ENCODE results near the gene CDC14A. TPM values are rescaled to one million over a fixed set of nuclear protein-coding genes. Genes with fewer than 3 reads are reported as not detected.

Gene CDC14A
- total RNA-seq, 4 donors from 2014 or later, result 12.1 to 20.6 (median 16.8) TPM

DNA sequence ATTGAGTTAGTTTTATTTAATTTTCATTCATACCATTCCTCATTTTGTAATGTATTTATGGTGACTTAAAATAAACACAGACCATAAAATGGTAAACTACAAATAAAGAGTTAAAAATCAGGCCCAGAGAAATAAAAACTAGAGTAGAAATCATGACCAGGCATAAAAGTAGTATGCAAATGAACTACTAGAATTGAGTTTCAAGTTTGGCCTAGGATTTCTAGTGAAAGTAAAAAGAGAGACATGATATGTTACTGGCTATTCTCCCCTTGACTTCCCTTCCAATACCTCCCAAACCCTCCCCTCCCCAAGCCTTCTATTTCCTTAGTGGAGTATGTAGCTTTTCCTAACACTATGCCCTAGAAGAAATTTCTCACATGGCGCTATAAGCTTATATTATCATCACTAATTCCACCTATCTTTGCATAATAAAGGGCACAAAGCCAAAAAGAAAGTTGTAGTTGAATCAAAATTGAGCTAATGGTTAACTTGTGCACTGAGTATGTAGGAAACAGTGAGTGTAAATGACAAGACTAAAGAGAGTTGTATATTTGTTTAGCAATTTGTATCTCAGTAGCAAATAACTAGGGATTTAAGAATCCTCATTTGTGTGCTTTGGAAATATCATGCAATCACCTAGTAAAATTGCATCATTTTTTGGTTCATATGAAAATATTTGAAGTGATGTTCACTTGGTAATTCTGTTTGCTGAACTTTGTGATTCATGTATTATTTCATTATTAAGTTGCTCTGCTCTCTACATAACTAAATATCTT lies 29.7 kb upstream of the CDC14A start:
- TF ChIP-seq, protein P1, sequence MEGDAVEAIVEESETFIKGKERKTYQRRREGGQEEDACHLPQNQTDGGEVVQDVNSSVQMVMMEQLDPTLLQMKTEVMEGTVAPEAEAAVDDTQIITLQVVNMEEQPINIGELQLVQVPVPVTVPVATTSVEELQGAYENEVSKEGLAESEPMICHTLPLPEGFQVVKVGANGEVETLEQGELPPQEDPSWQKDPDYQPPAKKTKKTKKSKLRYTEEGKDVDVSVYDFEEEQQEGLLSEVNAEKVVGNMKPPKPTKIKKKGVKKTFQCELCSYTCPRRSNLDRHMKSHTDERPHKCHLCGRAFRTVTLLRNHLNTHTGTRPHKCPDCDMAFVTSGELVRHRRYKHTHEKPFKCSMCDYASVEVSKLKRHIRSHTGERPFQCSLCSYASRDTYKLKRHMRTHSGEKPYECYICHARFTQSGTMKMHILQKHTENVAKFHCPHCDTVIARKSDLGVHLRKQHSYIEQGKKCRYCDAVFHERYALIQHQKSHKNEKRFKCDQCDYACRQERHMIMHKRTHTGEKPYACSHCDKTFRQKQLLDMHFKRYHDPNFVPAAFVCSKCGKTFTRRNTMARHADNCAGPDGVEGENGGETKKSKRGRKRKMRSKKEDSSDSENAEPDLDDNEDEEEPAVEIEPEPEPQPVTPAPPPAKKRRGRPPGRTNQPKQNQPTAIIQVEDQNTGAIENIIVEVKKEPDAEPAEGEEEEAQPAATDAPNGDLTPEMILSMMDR (IDR thresholded peaks at IDR 0.05; ENCODE audit: low read depth), result no peak

DNA sequence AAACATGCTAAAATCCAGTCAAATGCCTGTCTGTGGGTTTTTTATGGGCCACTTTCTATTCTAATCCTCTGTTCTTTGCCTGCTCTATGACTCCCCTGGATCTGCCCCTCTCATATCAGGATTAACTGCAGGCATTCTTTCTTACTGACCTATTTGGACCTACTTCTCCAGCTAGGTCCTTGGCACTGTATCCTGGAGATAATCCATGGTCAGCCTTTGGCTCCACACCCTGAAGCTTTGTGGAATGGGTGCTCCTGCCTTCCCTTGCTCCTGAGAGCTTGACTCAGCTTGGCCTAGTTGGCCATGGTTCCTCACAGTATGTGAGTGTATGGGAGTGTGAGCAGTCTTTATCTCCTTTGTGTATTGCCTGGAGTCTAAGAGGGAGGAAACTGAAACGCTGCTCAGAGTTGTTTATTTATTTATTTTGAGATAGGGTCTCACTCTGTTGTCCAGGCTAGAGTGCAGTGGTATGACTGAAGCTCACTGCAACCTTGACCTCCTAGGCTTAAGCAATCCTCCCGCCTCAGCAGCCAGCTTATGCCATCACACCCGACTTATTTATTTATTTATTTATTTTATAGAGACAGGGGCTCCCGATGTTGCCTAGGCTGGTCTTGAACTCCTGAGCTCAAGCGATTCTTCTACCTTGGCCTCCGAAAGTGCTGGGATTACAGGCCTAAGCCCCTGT lies 28.7 kb upstream of the CDC14A start:
- TF ChIP-seq, protein P1 (IDR thresholded peaks at IDR 0.05; ENCODE audit: low read depth), result no peak

DNA sequence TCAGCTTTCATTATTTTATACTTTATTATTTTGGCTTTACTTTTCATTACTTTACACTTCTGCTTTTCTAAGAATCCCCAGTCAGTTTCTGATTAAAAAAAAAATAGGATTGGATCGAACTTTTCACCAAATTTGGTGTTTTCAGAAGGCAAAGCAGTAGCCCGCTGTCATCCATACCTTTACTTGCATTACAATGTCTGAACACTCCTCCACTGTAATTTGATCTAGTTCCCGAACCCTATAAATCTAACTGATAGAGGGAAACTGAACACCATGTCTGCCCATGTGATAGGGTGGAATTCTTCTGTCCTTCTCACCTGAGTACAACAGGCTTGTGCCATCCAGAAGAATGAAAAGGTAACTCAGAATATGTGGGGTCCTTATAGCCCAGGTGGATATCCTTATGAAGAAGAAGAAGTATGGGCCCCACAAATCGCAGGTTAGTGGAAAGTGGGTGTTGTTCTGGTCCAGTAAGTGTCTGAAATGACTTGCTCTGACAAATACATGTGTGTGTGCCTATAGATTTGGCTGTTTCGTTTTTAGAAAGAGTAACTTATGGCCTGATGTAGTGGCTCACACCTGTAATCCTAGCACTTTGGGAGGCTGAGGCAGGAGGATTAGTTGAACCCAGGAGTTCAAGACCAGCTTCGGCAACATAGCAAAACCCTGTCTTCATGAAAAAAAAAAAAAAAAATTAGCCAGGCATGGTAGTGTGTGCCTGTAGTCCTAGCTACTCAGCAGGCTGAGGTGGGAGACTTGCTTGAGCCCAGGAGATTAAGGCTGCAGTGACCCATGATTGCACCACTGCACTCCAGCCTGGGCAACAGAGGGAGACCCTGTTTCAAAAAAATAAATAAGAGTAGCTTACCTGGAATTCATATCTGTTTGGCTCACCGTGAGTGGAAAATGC lies 26.6 kb upstream of the CDC14A start:
- TF ChIP-seq, protein P1 (IDR thresholded peaks at IDR 0.05; ENCODE audit: low read depth), result no peak

- TF ChIP-seq, protein P1 (IDR thresholded peaks at IDR 0.05; ENCODE audit: low read depth), result no peak
Measured at GRCh38 chr1:100328133-100328532, 24.2 kb upstream of the CDC14A start.

- TF ChIP-seq, protein P1 (IDR thresholded peaks at IDR 0.05; ENCODE audit: low read depth), result no peak
Measured at GRCh38 chr1:100332331-100332730, 20.0 kb upstream of the CDC14A start.

- TF ChIP-seq, protein P1 (IDR thresholded peaks at IDR 0.05; ENCODE audit: low read depth), result no peak
Measured at GRCh38 chr1:100335436-100335835, 16.9 kb upstream of the CDC14A start.
